HuH-7.5 (cell line): ENCODE measurements around the gene PSMC1.

Experiments
- DNase-seq: peaks from one replicate; pipeline ENCODE4 v3.0.0; 2011; ENCODE audit warnings: low spot score

The PSMC1 gene

GRCh38 chr14:90276646-90277367, 20.5 kb downstream of the PSMC1 start:
- DNase-seq: no peak

DNA sequence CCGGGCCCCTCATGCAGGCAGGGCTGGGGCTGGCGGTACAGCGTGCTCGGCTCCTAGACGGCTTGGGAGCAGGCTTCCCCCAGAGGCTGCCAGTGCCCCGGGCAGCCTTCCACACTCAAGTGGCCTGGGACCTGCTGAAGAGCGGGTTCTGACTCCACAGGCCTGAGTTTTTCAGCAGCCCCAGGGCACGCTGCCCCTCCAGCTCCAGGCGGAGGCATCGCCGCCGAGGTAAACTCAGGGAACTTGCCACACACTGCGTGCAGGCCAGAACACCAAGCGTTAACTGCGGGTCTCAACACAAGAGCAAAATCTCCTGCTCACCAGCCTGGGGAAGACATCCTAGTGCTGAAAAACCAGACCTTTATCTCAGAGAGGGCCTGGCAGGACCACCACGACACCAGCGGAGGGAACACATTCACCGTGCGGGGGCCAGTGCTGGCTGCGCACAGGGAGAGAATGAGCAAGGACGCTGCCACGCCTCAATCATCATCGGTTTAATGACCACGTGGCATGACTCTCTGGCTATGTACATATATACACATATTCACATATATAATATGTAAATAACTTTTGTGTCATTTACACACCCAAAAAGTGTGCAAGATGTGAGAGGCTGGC, 21.3 kb downstream of the PSMC1 start:
- DNase-seq: no peak

GRCh38 chr14:90278199-90279175, 22.1 kb downstream of the PSMC1 start:
- no peak for DNase-seq

- no peak for DNase-seq
Measured at GRCh38 chr14:90280096-90280495, 23.7 kb downstream of the PSMC1 start.

GRCh38 chr14:90281261-90281660, 24.9 kb downstream of the PSMC1 start:
- no peak for DNase-seq

GRCh38 chr14:90281756-90282155, 25.4 kb downstream of the PSMC1 start:
- no peak for DNase-seq

DNA sequence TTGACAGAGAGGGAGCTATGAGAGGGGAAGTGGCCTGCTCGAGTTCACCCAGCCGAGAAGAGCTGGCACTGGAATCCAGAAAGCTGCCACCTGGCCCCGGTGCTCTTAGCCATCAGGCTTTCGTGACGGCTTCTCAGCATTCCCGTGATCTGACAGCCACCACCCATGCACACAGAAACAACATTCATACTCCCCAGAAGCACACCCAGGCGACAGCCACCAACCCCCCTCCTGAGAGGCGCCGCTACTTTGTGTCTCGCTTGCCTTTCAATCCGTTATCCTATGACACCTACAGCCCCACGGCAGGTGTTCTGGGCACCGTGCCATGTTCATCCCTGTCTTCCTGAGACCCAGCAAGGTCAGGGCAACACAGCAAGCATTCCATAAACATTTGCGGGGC, 31.4 kb downstream of the PSMC1 start:
- DNase-seq: no peak

DNA sequence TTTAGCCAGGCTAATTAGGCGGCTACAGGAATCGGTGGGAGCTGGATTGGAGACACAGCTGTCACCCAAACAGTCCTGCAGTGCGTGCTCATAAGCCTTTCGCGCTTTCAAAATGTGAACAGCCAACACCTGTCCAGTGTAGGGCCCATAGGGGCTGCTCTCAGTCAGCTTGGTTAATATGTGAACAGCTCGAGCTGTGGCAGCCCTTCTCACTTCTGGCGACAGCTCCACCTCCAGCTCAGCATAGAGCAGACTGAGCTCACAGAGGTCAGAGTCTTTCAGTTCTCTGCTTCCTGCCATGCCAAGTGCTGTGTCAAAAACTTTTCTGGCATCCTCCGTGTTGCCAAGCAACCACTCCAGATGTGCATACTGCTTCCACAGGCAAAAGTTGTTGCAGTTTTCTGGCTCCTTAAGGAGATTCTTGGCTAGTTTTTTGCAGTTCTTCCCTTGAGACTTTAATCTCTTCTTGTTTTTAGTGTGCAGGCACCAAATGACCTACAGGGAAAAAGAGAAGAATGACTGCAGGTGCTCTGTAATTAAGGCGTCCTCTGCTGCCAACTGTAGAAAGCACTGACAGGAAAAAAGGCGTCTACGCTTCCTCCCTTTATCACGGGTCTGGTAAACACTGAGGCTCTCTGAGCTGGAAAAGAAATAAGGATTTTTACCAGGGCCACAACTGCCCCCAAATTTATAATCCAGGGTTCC, 32.5 kb downstream of the PSMC1 start:
- DNase-seq: no peak

- no peak for DNase-seq
Measured at GRCh38 chr14:90290337-90291011, 34.1 kb downstream of the PSMC1 start.

GRCh38 chr14:90291699-90292098, 35.3 kb downstream of the PSMC1 start:
- DNase-seq: no peak

DNA sequence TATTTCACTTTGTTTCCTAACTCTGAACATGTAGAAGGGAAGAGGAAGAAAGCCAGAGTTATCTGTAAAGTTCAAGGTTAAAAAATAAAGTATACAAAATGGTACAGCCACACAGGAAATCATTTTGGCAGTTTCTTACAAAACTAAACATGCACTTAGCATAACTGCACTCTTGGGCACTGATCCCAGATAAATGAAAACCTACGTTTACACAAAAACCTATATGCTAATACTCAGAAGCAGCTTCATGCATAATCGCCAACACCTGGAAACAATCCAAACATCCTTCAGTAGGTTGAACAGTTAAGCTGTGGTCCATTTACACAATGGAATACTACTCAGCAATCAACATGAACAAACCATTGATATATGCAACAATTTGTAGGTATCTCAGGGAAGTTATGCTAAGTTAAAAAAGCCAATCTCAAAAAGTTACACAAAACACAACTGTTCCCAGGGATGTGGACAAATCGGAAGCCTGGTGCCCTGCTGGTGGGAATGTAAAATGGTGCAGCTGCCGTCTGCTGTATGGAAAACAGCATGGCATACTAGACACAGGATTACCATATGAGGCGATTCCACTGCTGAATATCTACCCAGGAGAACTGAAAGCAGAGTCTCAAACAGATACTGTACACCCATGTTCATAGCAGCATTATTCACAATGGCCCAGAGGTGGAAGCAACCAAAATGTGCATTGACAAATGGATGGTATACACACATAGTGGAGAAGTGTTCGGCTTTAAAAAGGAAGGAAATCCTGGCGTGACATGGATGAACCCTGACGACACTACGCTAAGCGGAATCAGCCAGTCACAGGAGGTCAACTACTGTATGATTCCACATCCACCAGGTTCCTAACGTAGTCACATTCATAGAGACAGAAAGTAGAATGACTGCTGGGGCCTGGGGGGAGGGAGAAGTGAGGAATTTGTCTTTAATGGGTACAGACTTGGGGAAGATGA, 37.7 kb downstream of the PSMC1 start:
- no peak for DNase-seq

- no peak for DNase-seq
Measured at GRCh38 chr14:90294872-90295271, 38.5 kb downstream of the PSMC1 start.

DNA sequence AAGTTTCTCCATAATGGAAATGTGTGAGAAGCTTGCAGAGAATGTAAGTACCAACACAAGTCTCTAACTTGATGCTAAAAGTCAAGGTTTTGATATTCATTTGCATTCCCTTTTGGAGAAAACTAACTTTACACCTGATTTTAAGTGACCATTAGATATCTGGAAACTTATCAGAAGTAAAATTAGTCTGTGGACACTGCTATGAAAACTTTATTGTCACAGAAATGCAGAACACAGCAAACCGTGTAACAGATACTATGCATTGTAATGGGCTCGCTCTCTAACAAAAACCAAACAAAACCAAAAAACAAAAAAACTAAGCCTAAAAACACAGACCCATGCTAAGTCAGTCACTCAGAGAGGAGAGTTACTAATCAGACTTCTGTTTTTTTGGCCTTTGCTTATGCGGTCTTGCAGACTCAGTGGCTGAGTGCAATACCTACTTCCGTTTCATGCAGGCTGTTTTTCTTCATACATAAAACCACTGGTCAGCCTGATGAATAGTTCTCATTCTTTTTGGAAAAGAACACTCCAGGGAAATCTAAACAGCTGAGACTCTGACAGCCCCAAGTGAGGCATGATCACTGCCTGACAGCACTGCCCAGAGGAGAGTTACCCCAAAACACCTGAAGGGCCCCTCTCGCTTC, 39.6 kb downstream of the PSMC1 start:
- DNase-seq: no peak

- no peak for DNase-seq
Measured at GRCh38 chr14:90296641-90297040, 40.3 kb downstream of the PSMC1 start.

GRCh38 chr14:90297876-90298629, 41.7 kb downstream of the PSMC1 start:
- DNase-seq: no peak

DNA sequence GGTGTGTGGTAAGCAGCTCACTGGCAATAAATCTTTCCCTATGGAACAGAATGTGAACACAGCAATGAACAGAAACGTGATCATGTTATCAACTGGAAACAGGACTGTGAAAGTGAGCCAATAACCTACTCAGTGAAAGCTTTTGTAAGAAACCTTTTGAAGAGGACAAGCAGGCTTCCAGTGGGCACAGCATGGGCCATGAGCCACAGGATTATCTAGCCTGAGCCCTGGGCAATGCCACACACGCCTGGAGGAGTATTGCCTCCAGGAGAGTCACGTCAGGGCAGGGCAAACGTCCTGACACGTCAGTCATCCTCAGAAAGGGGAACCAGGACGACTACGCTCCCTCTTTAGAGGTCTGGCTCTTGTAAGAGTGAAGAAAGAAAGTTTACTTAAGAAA, 43.1 kb downstream of the PSMC1 start:
- DNase-seq: no peak

- DNase-seq: no peak
Measured at GRCh38 chr14:90300611-90301047, 44.3 kb downstream of the PSMC1 start.

DNA sequence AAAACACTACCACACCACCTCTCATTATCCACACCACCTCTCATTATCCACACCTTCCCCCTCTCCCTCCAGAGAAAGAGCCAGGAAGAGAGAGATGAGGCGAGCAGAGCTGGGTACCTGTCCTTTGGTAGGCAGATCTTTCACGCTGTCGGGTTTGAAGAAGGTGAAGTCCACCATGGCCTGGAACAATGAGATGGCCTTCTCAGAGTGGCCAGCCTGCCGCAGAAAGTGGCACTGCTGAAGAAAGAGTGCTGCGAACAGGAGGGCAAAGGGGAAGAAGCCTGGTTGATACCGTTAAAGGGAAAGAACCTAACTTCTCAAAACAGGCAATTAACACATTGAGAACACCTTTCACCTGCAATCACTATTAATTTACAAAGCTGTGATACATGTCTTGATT, 44.8 kb downstream of the PSMC1 start:
- no peak for DNase-seq

DNA sequence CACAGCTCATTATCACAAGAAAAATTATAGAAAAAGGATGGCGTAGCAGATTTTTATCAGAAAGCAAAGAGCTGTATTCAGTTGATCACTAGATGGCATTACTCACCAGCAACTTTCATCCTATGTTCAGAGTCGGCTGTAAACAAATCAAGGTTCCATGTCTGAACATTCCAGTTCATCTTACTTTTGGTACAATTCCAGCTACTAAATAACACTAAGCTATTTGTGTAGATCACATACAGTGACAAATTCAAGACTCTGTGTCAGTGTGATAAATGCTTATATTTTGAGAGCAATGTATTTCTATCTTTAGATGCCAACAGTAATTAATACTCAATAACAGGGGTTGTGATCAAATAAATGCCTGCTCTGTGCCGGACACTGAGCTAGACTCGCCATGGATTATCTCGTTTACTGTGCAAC, 45.3 kb downstream of the PSMC1 start:
- DNase-seq: peak; percentile 21
